ENCODE results near the gene TSPAN10. TPM values are rescaled to one million over a fixed set of nuclear protein-coding genes. Genes with fewer than 3 reads are reported as not detected.

The TSPAN10 gene
- total and polyA plus RNA-seq, 9 of the 15 experiments (the other 6 are each of a cell fraction or from before 2014, with no cell fraction given), result 0.05 to 0.31 (median 0.13) TPM; not detected in 1

DNA sequence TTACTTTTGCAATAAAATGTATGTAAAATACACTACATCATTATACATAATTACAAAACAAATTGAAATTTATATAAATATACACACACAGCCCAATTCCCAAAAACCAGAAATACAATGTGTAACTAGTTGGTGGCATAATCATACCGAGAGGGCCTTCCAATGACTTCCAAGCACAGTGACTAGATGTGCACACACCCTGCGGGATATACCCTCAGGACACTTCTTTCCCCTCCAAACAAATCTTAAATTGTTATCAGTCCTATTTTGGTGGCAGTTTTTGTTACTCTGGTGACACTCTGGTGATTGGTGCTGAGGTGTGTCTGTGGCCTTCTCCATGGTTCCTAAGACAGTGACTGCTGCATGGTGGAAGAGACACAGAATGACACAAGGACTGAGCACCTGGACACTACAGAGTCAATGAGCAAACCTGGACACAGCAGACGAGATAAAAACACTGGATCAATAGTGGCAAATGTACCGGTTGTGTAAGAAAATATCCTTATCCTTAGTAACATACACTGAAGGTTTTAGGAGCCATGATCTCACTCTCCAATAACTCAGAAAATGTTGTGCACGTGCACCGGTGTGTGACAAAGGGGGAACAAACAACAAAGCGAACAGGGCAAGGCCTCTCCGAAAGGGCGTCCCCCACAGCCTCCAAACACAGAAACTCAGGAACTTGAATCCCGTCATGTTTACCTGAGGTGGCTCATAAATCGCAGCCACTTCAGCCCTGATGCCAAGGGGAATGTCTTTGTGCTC is 33.0 kb upstream of the TSPAN10 start (continued):
- TF ChIP-seq, protein P1, sequence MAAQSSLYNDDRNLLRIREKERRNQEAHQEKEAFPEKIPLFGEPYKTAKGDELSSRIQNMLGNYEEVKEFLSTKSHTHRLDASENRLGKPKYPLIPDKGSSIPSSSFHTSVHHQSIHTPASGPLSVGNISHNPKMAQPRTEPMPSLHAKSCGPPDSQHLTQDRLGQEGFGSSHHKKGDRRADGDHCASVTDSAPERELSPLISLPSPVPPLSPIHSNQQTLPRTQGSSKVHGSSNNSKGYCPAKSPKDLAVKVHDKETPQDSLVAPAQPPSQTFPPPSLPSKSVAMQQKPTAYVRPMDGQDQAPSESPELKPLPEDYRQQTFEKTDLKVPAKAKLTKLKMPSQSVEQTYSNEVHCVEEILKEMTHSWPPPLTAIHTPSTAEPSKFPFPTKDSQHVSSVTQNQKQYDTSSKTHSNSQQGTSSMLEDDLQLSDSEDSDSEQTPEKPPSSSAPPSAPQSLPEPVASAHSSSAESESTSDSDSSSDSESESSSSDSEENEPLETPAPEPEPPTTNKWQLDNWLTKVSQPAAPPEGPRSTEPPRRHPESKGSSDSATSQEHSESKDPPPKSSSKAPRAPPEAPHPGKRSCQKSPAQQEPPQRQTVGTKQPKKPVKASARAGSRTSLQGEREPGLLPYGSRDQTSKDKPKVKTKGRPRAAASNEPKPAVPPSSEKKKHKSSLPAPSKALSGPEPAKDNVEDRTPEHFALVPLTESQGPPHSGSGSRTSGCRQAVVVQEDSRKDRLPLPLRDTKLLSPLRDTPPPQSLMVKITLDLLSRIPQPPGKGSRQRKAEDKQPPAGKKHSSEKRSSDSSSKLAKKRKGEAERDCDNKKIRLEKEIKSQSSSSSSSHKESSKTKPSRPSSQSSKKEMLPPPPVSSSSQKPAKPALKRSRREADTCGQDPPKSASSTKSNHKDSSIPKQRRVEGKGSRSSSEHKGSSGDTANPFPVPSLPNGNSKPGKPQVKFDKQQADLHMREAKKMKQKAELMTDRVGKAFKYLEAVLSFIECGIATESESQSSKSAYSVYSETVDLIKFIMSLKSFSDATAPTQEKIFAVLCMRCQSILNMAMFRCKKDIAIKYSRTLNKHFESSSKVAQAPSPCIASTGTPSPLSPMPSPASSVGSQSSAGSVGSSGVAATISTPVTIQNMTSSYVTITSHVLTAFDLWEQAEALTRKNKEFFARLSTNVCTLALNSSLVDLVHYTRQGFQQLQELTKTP (IDR thresholded peaks at IDR 0.05; ENCODE audit: low read depth in 1 of 2, partially characterized antibody in 2 of 2), result no peak
- TF ChIP-seq HLTF (IDR thresholded peaks at IDR 0.05) (no peak), DDX20 (tag; IDR thresholded peaks at IDR 0.05; ENCODE audit: low read depth) (no peak), FOS (IDR thresholded peaks at IDR 0.05; ENCODE audit: extremely low read depth, insufficient read length) (no peak)
- TF ChIP-seq, protein P2, sequence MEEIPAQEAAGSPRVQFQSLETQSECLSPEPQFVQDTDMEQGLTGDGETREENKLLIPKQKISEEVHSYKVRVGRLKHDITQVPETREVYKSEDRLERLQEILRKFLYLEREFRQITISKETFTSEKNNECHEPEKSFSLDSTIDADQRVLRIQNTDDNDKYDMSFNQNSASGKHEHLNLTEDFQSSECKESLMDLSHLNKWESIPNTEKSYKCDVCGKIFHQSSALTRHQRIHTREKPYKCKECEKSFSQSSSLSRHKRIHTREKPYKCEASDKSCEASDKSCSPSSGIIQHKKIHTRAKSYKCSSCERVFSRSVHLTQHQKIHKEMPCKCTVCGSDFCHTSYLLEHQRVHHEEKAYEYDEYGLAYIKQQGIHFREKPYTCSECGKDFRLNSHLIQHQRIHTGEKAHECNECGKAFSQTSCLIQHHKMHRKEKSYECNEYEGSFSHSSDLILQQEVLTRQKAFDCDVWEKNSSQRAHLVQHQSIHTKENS (CRISPR knock-in tag; IDR thresholded peaks at IDR 0.05), result no peak
- TF ChIP-seq, protein P3, sequence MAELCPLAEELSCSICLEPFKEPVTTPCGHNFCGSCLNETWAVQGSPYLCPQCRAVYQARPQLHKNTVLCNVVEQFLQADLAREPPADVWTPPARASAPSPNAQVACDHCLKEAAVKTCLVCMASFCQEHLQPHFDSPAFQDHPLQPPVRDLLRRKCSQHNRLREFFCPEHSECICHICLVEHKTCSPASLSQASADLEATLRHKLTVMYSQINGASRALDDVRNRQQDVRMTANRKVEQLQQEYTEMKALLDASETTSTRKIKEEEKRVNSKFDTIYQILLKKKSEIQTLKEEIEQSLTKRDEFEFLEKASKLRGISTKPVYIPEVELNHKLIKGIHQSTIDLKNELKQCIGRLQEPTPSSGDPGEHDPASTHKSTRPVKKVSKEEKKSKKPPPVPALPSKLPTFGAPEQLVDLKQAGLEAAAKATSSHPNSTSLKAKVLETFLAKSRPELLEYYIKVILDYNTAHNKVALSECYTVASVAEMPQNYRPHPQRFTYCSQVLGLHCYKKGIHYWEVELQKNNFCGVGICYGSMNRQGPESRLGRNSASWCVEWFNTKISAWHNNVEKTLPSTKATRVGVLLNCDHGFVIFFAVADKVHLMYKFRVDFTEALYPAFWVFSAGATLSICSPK (IDR thresholded peaks at IDR 0.05; ENCODE audit: borderline replicate concordance), result no peak
